Embryonic facial prominence (tissue), 1 donor: ENCODE measurements around the gene ZSWIM1.
"Not testable (repeated sequence)": the region's sequence is repeated elsewhere in the genome, so short reads cannot be mapped to it uniquely, and the experiment has no call there.

ENCODE experiments used
- DNase-seq: peaks from one replicate; pipeline ENCODE4 v3.0.0-alpha.2; 2016; ENCODE audit errors: extremely low spot score

The ZSWIM1 gene

DNA sequence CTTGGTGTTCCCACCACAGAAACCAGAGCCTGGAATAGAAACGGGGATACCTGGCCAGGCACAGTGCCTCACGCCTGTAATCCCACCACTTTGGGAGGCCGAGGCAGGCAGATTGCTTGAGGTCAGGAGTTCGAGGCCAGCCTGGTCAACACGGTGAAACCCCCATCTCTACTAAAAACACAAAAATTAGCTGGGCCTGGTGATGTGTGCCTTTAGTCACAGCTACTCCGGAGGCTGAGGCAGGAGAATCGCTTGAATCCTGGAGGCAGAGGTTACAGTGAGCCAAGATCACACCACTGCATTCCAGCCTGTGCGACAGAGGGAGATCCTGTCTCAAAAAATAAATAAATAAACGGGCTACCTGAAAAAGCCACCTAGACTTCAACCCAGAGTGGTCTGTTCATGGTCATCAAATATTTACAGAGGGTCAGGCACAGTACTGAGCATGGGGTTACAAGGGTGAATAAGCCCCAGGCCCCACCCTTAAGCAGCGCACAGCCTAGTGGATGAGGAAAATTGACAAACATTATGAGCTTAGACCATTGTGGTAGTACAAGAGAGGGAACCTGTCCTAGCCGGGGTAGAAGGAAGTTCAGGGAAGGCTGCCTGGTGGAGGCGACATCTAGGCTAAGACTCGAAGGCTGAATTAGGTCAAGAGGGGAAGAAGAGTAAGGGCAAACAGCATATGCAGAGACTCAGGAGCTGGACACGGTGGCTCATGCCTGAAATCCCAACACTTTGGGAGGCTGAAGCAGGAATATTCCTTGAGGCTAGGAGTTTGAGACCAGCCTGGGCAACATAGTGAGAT is 46.2 kb downstream of the ZSWIM1 start:
- no peak for DNase-seq

DNA sequence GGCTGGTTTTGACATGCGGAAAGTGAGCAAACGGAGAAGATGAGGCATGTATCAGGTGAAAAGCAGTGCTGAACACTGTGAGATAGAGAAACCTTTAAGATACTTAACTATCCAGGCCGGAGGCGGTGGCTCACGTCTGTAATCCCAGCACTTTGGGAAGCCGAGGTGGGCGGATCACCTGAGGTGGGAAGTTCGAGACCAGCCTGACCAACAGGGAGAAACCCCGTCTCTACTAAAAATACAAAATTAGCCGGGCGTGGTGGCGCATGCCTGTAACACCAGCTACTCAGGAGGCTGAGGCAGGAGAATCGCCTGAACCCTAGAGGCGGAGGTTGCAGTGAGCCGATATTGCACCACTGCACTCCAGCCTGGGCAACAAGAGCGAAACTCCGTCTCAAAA is 50.7 kb downstream of the ZSWIM1 start:
- DNase-seq = not testable (repeated sequence)

DNA sequence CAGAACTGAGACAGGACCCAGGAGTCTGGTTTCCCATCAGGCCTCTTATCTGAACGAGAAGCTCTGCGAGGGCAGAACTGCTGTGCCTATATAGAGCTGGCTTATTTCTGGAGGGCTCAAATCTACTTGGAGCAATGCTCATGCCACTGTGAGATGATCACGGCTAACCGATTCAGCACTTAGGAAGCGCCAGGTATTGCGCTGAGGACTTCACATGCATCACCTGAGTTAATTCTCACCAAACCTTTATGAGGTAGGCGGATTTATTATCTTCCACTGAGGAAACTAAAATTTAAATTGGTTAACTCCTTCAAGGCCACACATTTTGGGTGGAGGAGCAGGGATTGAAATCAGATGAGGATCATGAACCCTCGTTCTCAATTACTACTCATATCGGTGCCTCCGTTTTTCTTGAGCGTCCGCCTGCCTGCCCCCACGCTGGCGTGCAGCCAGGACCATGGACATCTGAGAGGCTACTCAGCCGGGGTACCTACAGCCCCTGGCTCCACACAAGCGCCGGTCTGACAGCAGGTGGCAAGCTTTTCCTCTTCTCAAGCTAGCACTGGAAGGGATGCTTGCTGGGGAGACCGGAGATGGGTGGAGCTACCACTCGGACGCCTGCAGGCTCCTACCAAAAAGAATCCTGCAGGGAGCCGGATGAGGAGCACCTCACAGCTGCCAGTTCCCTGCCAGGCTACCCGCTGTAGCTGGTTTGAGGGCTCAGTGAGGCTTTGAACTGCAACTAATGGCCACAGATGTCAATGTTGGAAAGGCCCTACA is 52.4 kb downstream of the ZSWIM1 start:
- DNase-seq = peak; percentile 27

DNA sequence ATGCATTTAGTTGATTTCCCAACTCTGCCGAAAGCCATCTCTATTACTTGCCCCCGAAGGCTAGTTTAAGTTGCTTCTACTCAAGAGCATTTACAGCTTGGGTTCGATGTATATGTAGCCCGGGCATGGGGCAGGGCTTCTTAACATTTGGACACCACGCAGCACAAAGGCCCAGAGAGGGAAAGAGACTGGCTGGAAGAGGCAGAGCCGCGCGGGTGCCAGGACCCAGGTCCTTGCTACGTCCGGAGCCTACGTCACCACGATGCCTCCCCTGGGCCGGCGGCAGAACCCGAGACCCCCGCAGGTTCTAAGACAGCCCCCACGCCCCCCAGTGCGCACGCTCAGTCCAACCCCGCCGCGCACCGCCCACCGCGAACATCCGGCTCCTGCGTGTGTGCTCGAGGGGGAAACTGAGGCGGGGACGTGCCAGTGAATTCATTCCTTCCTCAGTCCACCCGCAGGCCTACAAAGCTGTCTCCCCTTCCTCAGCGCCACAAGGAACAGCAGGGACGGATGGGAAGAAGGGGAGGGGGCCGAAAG is 53.1 kb downstream of the ZSWIM1 start:
- DNase-seq = peak; percentile 69
